Naive thymus-derived CD8-positive, alpha-beta T cell (primary cell): ENCODE results near the gene EPHA6. TPM values are rescaled to one million over a fixed set of nuclear protein-coding genes. Genes with fewer than 3 reads are reported as not detected.
"Not testable (repeated sequence)": the region's sequence is repeated elsewhere in the genome, so short reads cannot be mapped to it uniquely, and the experiment has no call there.

Experiments used
- ATAC-seq, 2 donors: fragments of 150-1000 bp; cut with Tn5 transposase in 1 of 2; sonication (Bioruptor Pico), chemical (Tn5 transposase) in 1 of 2; 1 replicate in 1 of 2; 2 replicates in 1 of 2; pipeline ENCODE4 v1.10.0; 2021; ENCODE audit warnings: mild to moderate bottlenecking in 2 of 2, moderate library complexity in 2 of 2
- POLR2A ChIA-PET: fragments of 350-600 bp; sonication (Branson Sonifier 250); formaldehyde crosslinking; loops from one replicate; lab custom pipeline; 2021; ENCODE audit warnings: antibody characterized with exemption; lab: Charles Lee
- DNase-seq, 10 donors: peaks; one replicate each; pipeline versions ENCODE4 v3.0.0 to v3.0.0-alpha.2; 2020 to 2022
- H3K27ac Mint-ChIP-seq, 10 donors: one replicate each; pipeline ENCODE4 v1.8.0; 2020 to 2022; ENCODE audit warnings: mild to moderate bottlenecking in 10 of 10, mixed read lengths in 10 of 10, moderate library complexity in 4 of 10, inconsistent platforms in 1 of 10
- H3K27me3 Mint-ChIP-seq, 5 donors: one replicate each; pipeline ENCODE4 v1.8.0; 2021 to 2022; ENCODE audit warnings: mixed read lengths in 5 of 5
- H3K36me3 Mint-ChIP-seq, 3 donors: one replicate each; pipeline ENCODE4 v1.8.0; 2020 to 2022; ENCODE audit warnings: mixed read lengths in 3 of 3, mild to moderate bottlenecking in 2 of 3, inconsistent platforms in 1 of 3
- H3K4me1 Mint-ChIP-seq, 4 donors: one replicate each; pipeline ENCODE4 v1.8.0; 2021 to 2022; ENCODE audit warnings: mixed read lengths in 4 of 4
- H3K4me3 Mint-ChIP-seq, 10 donors: one replicate each; pipeline ENCODE4 v1.8.0; 2020 to 2022; ENCODE audit warnings: mild to moderate bottlenecking in 10 of 10, mixed read lengths in 10 of 10, moderate library complexity in 6 of 10, inconsistent platforms in 1 of 10
- H3K9me3 Mint-ChIP-seq, 9 donors: one replicate each; pipeline ENCODE4 v1.8.0; 2020 to 2022; ENCODE audit warnings: mixed read lengths in 9 of 9, mild to moderate bottlenecking in 3 of 9, inconsistent platforms in 1 of 9, moderate library complexity in 1 of 9
- polyA plus RNA-seq, 3 donors: library from polyadenylated mRNA; unstranded; fragments of 300-500 nt; fragmentation: Illumina TruSeq; gene quantifications; one replicate each; pipeline ENCODE4 v1.2.3, GENCODE V29; 2021
- total RNA-seq, 8 experiments: library from RNA in 2 of 8; stranded (reverse) in 2 of 8; gene quantifications; one replicate each; pipeline ENCODE4 v1.2.3 and lab custom pipeline; 2021 to 2026

EPHA6 gene
- total and polyA plus RNA-seq, 5 experiments from 2014 or later: not detected

GRCh38 chr3:97389936-97390335 lies 575.5 kb downstream of the EPHA6 start:
- H3K9me3 Mint-ChIP-seq: peaks cover 0 to 21% (median 10%) of the 10 kb centered on the region in 9 donors
- H3K4me1 Mint-ChIP-seq: no peaks in the 10 kb centered on the region
- ATAC-seq (no peak), DNase-seq (no peak)
- no peak overlapping the region for H3K27ac Mint-ChIP-seq
- no peaks in the 10 kb centered on the region for H3K27me3 Mint-ChIP-seq
- POLR2A ChIA-PET: no interaction called here
- no peaks in the 10 kb centered on the region for H3K36me3 Mint-ChIP-seq
- no peak overlapping the region for H3K4me3 Mint-ChIP-seq

- ATAC-seq (no peak), DNase-seq (no peak)
- H3K4me1 Mint-ChIP-seq: no peaks in the 10 kb centered on the region
- POLR2A ChIA-PET: no interaction called here
- H3K36me3 Mint-ChIP-seq: no peaks in the 10 kb centered on the region
- H3K9me3 Mint-ChIP-seq: peaks cover 0 to 21% (median 7%) of the 10 kb centered on the region in 9 donors
- H3K27ac Mint-ChIP-seq: no peak overlapping the region
- no peaks in the 10 kb centered on the region for H3K27me3 Mint-ChIP-seq
- H3K4me3 Mint-ChIP-seq: no peak overlapping the region
Measured at GRCh38 chr3:97391167-97391566, 576.8 kb downstream of the EPHA6 start.

GRCh38 chr3:97409612-97410011 lies 595.2 kb downstream of the EPHA6 start:
- DNase-seq (no peak), ATAC-seq (no peak)
- H3K9me3 Mint-ChIP-seq: no peaks in the 10 kb centered on the region
- H3K36me3 Mint-ChIP-seq: no peaks in the 10 kb centered on the region
- no peaks in the 10 kb centered on the region for H3K4me1 Mint-ChIP-seq
- POLR2A ChIA-PET: no interaction called here
- no peak overlapping the region for H3K27ac Mint-ChIP-seq
- H3K27me3 Mint-ChIP-seq: no peaks in the 10 kb centered on the region
- no peak overlapping the region for H3K4me3 Mint-ChIP-seq

GRCh38 chr3:97421565-97421964 lies 607.2 kb downstream of the EPHA6 start:
- H3K4me3 Mint-ChIP-seq: no peak overlapping the region
- POLR2A ChIA-PET: no interaction called here

GRCh38 chr3:97425002-97425401 lies 610.6 kb downstream of the EPHA6 start:
- Mint-ChIP-seq H3K4me3 (no peak overlapping the region), H3K27me3 (no peaks in the 10 kb centered on the region), H3K27ac (no peak overlapping the region), H3K9me3 (peaks cover 0 to 33% (median 9%) of the 10 kb centered on the region in 9 donors), H3K4me1 (no peaks in the 10 kb centered on the region), H3K36me3 (no peaks in the 10 kb centered on the region)
- POLR2A ChIA-PET: no interaction called here
- ATAC-seq (no peak), DNase-seq (no peak)

More at GRCh38 chr3:97421565-97421964, 607.2 kb downstream of the EPHA6 start:
- H3K27ac Mint-ChIP-seq: no peak overlapping the region
- DNase-seq (no peak), ATAC-seq (no peak)
- peaks cover 0 to 25% (median 6%) of the 10 kb centered on the region in 9 donors for H3K9me3 Mint-ChIP-seq
- H3K27me3 Mint-ChIP-seq: no peaks in the 10 kb centered on the region
- no peaks in the 10 kb centered on the region for H3K36me3 Mint-ChIP-seq
- no peaks in the 10 kb centered on the region for H3K4me1 Mint-ChIP-seq

GRCh38 chr3:97430601-97431000 lies 616.2 kb downstream of the EPHA6 start:
- Mint-ChIP-seq H3K36me3 (no peaks in the 10 kb centered on the region), H3K4me1 (no peaks in the 10 kb centered on the region), H3K27me3 (no peaks in the 10 kb centered on the region), H3K27ac (no peak overlapping the region), H3K4me3 (no peak overlapping the region), H3K9me3 (peaks cover 0 to 19% (median 4%) of the 10 kb centered on the region in 9 donors)
- no peak for DNase-seq
- no peak for ATAC-seq
- POLR2A ChIA-PET: no interaction called here

GRCh38 chr3:97432914-97433313 lies 618.5 kb downstream of the EPHA6 start:
- Mint-ChIP-seq H3K4me1 (no peaks in the 10 kb centered on the region), H3K27me3 (no peaks in the 10 kb centered on the region), H3K27ac (no peak overlapping the region), H3K9me3 (peaks cover 0 to 6% (median 0%) of the 10 kb centered on the region in 9 donors), H3K36me3 (no peaks in the 10 kb centered on the region), H3K4me3 (no peak overlapping the region)
- DNase-seq (no peak), ATAC-seq (no peak)
- POLR2A ChIA-PET: no interaction called here

- no peak overlapping the region for H3K27ac Mint-ChIP-seq
- POLR2A ChIA-PET: no interaction called here
- H3K27me3 Mint-ChIP-seq: no peaks in the 10 kb centered on the region
- DNase-seq (no peak), ATAC-seq (no peak)
- no peak overlapping the region for H3K4me3 Mint-ChIP-seq
- H3K4me1 Mint-ChIP-seq: no peaks in the 10 kb centered on the region
- peaks cover 0 to 6% (median 0%) of the 10 kb centered on the region in 9 donors for H3K9me3 Mint-ChIP-seq
- no peaks in the 10 kb centered on the region for H3K36me3 Mint-ChIP-seq
Measured at GRCh38 chr3:97438131-97438530, 623.7 kb downstream of the EPHA6 start.

GRCh38 chr3:97439373-97439772 lies 625.0 kb downstream of the EPHA6 start:
- DNase-seq (no peak), ATAC-seq (no peak)
- Mint-ChIP-seq H3K27me3 (no peaks in the 10 kb centered on the region), H3K27ac (no peak overlapping the region), H3K4me3 (no peak overlapping the region), H3K4me1 (no peaks in the 10 kb centered on the region), H3K9me3 (peaks cover 0 to 6% (median 0%) of the 10 kb centered on the region in 9 donors), H3K36me3 (no peaks in the 10 kb centered on the region)
- POLR2A ChIA-PET: no interaction called here

- H3K36me3 Mint-ChIP-seq: no peaks in the 10 kb centered on the region
- H3K9me3 Mint-ChIP-seq: peaks cover 0 to 4% (median 0%) of the 10 kb centered on the region in 9 donors
- no peak for ATAC-seq
- H3K27ac Mint-ChIP-seq: no peak overlapping the region
- H3K27me3 Mint-ChIP-seq: no peaks in the 10 kb centered on the region
- POLR2A ChIA-PET: no interaction called here
- no peak for DNase-seq
- H3K4me3 Mint-ChIP-seq: no peak overlapping the region
- no peaks in the 10 kb centered on the region for H3K4me1 Mint-ChIP-seq
Measured at GRCh38 chr3:97464035-97464434, 649.6 kb downstream of the EPHA6 start.

- Mint-ChIP-seq H3K27ac (no peak overlapping the region), H3K4me3 (no peak overlapping the region), H3K27me3 (no peaks in the 10 kb centered on the region), H3K9me3 (peaks cover 0 to 3% (median 0%) of the 10 kb centered on the region in 9 donors), H3K36me3 (no peaks in the 10 kb centered on the region), H3K4me1 (no peaks in the 10 kb centered on the region)
- POLR2A ChIA-PET: no interaction called here
- DNase-seq (no peak), ATAC-seq (no peak)
Measured at GRCh38 chr3:97470481-97470880, 656.1 kb downstream of the EPHA6 start.

GRCh38 chr3:97479740-97480139 lies 665.3 kb downstream of the EPHA6 start:
- POLR2A ChIA-PET: no interaction called here
- H3K4me1 Mint-ChIP-seq: no peaks in the 10 kb centered on the region
- no peak overlapping the region for H3K4me3 Mint-ChIP-seq
- no peaks in the 10 kb centered on the region for H3K27me3 Mint-ChIP-seq
- no peak for ATAC-seq
- H3K9me3 Mint-ChIP-seq: peaks cover 0 to 4% (median 0%) of the 10 kb centered on the region in 9 donors
- H3K27ac Mint-ChIP-seq: no peak overlapping the region
- H3K36me3 Mint-ChIP-seq: no peaks in the 10 kb centered on the region
- no peak for DNase-seq

GRCh38 chr3:97480696-97481289 lies 666.4 kb downstream of the EPHA6 start:
- H3K27me3 Mint-ChIP-seq, H3K27ac Mint-ChIP-seq, POLR2A ChIA-PET, H3K9me3 Mint-ChIP-seq, ATAC-seq, DNase-seq, H3K4me3 Mint-ChIP-seq, H3K36me3 Mint-ChIP-seq, H3K4me1 Mint-ChIP-seq: not testable (repeated sequence)

GRCh38 chr3:97481416-97481815 lies 667.0 kb downstream of the EPHA6 start:
- Mint-ChIP-seq H3K36me3 (no peaks in the 10 kb centered on the region), H3K4me3 (no peak overlapping the region), H3K9me3 (peaks cover 0 to 4% (median 0%) of the 10 kb centered on the region in 9 donors), H3K27ac (no peak overlapping the region), H3K4me1 (no peaks in the 10 kb centered on the region), H3K27me3 (no peaks in the 10 kb centered on the region)
- POLR2A ChIA-PET: no interaction called here
- DNase-seq: no peak
- ATAC-seq: no peak
